NCI-H524 (cell line): ENCODE results near the gene CDC27.
"Not testable (repeated sequence)": the region's sequence is repeated elsewhere in the genome, so short reads cannot be mapped to it uniquely, and the experiment has no call there.

Experiments
- DNase-seq, 2 experiments: peaks; one replicate each; lab custom pipeline; 2025; lab: John Stamatoyannopoulos, UW

Gene CDC27

DNA sequence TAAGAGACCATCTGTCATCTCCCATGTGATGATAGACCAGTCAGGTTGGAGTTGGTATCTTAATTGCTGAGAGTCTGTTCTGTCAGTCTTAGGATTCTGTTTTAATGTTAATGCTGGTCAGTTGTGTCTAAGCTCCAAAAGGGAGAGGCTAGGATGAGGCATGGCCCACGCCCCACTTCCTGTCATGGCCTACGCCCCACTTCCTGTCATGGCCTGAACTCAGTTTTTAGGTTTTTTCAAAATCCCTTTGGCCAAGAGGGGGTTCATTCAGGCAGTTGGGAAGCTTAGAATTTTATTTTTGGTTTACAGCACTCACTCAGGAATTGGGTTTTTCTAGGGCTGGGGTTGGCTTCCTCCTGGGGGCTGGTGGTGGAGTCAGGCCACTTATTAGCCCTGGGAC is 117.9 kb downstream of the CDC27 start:
- peak; percentile 39 to 59 for DNase-seq

DNA sequence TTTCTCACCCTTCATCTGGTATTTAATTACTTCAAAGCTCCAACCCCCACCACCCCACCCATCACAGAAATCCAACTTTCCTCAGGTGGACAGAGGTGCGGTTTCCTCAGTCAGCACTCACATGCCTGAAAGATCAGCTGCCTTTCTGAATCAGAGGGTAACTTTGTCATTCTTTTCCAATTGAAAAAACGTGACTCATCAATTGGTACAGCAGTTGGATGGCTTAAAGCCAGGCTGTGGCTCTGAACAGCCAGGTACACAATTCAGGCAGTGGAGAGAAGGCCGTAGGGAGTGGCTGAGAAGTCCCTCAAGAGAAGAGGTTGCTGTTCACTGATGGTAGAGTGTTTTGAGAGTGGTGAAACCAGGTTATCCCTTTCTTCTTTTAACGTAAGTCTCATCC is 118.8 kb downstream of the CDC27 start:
- DNase-seq: not testable (repeated sequence)
